GM23248 (cell line): ENCODE results near the gene CAPN2. TPM values are rescaled to one million over a fixed set of nuclear protein-coding genes. Genes with fewer than 3 reads are reported as not detected.

Source experiments
- DNase-seq: peaks from one replicate; pipeline ENCODE4 v3.0.0-alpha.2; 2015
- H2AFZ ChIP-seq: fragments of 200-600 bp; sonication (generic); 2 replicates; pipeline ENCODE4 v1.6.1; 2016; ENCODE audit warnings: antibody characterized with exemption
- H3F3A ChIP-seq: fragments of 200-600 bp; sonication (generic); 2 replicates; pipeline ENCODE4 v1.6.1; 2016; ENCODE audit warnings: mild to moderate bottlenecking, antibody characterized with exemption, mixed run types; ENCODE audit not compliant: insufficient read depth
- H3K27ac ChIP-seq: fragments of 200-600 bp; sonication (generic); 2 replicates; pipeline ENCODE4 v1.5.1; 2016; ENCODE audit warnings: mild to moderate bottlenecking
- H3K27me3 ChIP-seq: fragments of 200-600 bp; sonication (generic); replicated peaks from 2 replicates; pipeline ENCODE4 v1.6.1; 2016; ENCODE audit warnings: mild to moderate bottlenecking; ENCODE audit not compliant: insufficient read depth
- H3K36me3 ChIP-seq: fragments of 200-600 bp; sonication (generic); 2 replicates; pipeline ENCODE4 v1.6.1; 2016; ENCODE audit warnings: low read depth, mild to moderate bottlenecking
- H3K4me1 ChIP-seq: fragments of 200-600 bp; sonication (generic); 2 replicates; pipeline ENCODE4 v1.6.1; 2016; ENCODE audit warnings: mild to moderate bottlenecking; ENCODE audit not compliant: insufficient read depth
- H3K4me2 ChIP-seq: fragments of 200-600 bp; sonication (generic); one replicate; pipeline ENCODE4 v1.6.1; 2016; ENCODE audit warnings: mild to moderate bottlenecking; ENCODE audit not compliant: unreplicated experiment
- H3K4me3 ChIP-seq: fragments of 200-600 bp; sonication (generic); 2 replicates; pipeline ENCODE4 v1.5.1; 2016; ENCODE audit warnings: mild to moderate bottlenecking
- H3K79me2 ChIP-seq: fragments of 200-600 bp; sonication (generic); 2 replicates; pipeline ENCODE4 v1.6.1; 2016; ENCODE audit warnings: mild to moderate bottlenecking; ENCODE audit not compliant: insufficient read depth
- H3K9ac ChIP-seq: fragments of 200-600 bp; sonication (generic); 2 replicates; pipeline ENCODE4 v1.6.1; 2016; ENCODE audit warnings: mild to moderate bottlenecking
- H3K9me2 ChIP-seq: fragments of 200-600 bp; sonication (generic); 2 replicates; pipeline ENCODE4 v1.6.1; 2016; ENCODE audit warnings: mixed run types, mild to moderate bottlenecking, moderate library complexity; ENCODE audit not compliant: insufficient read depth
- H3K9me3 ChIP-seq: fragments of 200-600 bp; sonication (generic); one replicate; pipeline ENCODE4 v1.6.1; 2017; ENCODE audit warnings: low read depth
- H4K20me1 ChIP-seq: fragments of 200-600 bp; sonication (generic); 2 replicates; pipeline ENCODE4 v1.6.0; 2016; ENCODE audit not compliant: insufficient read depth
- EZH2 ChIP-seq: fragments of 200-600 bp; sonication (generic); IDR thresholded peaks from 2 replicates; pipeline ENCODE4 v1.6.1; 2018; ENCODE audit warnings: antibody characterized with exemption, mild to moderate bottlenecking; ENCODE audit not compliant: insufficient read depth, poor library complexity, severe bottlenecking
- EZH2phosphoT487 ChIP-seq: fragments of 200-600 bp; sonication (generic); IDR thresholded peaks from 2 replicates; pipeline ENCODE4 v1.6.1; 2018; ENCODE audit warnings: antibody characterized with exemption, moderate library complexity, mild to moderate bottlenecking, low read depth; ENCODE audit not compliant: insufficient read depth
- whole genome bisulfite sequencing, 2 experiments: methylation state at CpG; one replicate each; pipeline ENCODE4 v1.1.6; 2015 to 2017; ENCODE audit warnings: low lambda C conversion rate in 2 of 2, low coverage in 1 of 2; ENCODE audit errors: missing lambda C conversion rate in 2 of 2; 5-methylcytosine and 5-hydroxymethylcytosine counted together
- in situ Hi-C: fragments of 300-500 bp; cut with MboI; formaldehyde crosslinking; loops from 2 replicates; pipeline ENCODE4 v1.15.0; 2020
- polyA plus RNA-seq: library from polyadenylated mRNA; unstranded; fragments of >200 nt; fragmentation: Nextera tagmentation; extraction: Ambion mirVana; gene quantifications from 2 replicates; pipeline ENCODE4 v1.2.1, GENCODE V29; 2016
- total RNA-seq: library from RNA; depleted of rRNA; stranded (reverse); fragments of >200 nt; shearing (Covaris generic); gene quantifications from 2 replicates; pipeline ENCODE4 v1.2.3, GENCODE V29; 2014

CAPN2 gene
- total and polyA plus RNA-seq, 2 experiments from 2014 or later = 214 to 261 TPM

DNA sequence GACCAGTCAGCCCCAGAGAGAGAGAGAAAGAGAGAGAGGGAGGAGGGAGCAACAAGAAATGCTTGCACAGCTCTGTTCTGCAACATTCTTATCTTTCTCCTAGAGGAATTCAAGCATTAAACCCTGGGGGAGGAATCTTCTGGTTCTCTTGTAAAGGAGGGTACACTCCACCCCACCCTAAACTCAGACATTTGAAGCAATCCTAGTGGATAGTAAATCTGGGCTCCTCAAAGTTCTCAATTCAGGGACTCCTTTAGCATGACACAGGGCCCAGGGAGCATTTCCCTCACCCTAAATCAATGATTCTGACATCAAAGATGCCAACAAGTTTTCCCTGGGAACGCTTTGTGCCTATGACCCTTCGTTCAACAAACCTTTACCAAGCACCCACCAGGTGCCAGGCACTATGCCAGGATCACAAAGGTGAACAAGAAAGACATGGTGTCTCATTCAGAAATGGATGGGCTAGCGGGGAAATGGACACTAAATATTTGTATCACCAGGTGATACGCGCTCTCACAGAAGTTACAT lies 11.9 kb upstream of the CAPN2 start:
- Histone ChIP-seq H3K27ac (peak overlapping the region; percentile 100), H3K27me3 (no peaks in the 10 kb centered on the region), H3K4me2 (peak overlapping the region; percentile 89), H3K4me1 (peaks cover 49% of the 10 kb centered on the region), H3K9me3 (no peaks in the 10 kb centered on the region), H4K20me1 (no peaks in the 10 kb centered on the region), H3K9ac (peak overlapping the region; percentile 86), H3K4me3 (peak overlapping the region; percentile 65), H3K36me3 (no peaks in the 10 kb centered on the region), H3K79me2 (no peaks in the 10 kb centered on the region), H3K9me2 (no peaks in the 10 kb centered on the region), H3F3A (peaks cover 50% of the 10 kb centered on the region), H2AFZ (peak overlapping the region; percentile 63)
- 18 to 30% methylated on average over 5 of the region's 5 CpGs for WGBS, 2 experiments
- no peak for TF ChIP-seq EZH2phosphoT487
- no peak for TF ChIP-seq EZH2
- in situ Hi-C loops = no loop called here
- DNase-seq = peak; percentile 51

- Histone ChIP-seq H3K9ac (peak overlapping the region; percentile 86), H3K9me2 (no peaks in the 10 kb centered on the region), H3K4me1 (peaks cover 55% of the 10 kb centered on the region), H3K4me2 (peak overlapping the region; percentile 89), H3K9me3 (no peaks in the 10 kb centered on the region), H4K20me1 (no peaks in the 10 kb centered on the region), H3K36me3 (no peaks in the 10 kb centered on the region), H3K4me3 (peak overlapping the region; percentile 65), H3K27me3 (no peaks in the 10 kb centered on the region), H3F3A (peaks cover 56% of the 10 kb centered on the region), H2AFZ (peak overlapping the region; percentile 63), H3K27ac (peak overlapping the region; percentile 100), H3K79me2 (no peaks in the 10 kb centered on the region)
- 1 to 3% methylated on average over 8 of the region's 8 CpGs for WGBS, 2 experiments
- peak; percentile 98 for DNase-seq
- TF ChIP-seq EZH2 (no peak), EZH2phosphoT487 (no peak)
- in situ Hi-C loops = no loop called here
Measured at GRCh38 chr1:223700942-223701637, 11.2 kb upstream of the CAPN2 start.

DNA sequence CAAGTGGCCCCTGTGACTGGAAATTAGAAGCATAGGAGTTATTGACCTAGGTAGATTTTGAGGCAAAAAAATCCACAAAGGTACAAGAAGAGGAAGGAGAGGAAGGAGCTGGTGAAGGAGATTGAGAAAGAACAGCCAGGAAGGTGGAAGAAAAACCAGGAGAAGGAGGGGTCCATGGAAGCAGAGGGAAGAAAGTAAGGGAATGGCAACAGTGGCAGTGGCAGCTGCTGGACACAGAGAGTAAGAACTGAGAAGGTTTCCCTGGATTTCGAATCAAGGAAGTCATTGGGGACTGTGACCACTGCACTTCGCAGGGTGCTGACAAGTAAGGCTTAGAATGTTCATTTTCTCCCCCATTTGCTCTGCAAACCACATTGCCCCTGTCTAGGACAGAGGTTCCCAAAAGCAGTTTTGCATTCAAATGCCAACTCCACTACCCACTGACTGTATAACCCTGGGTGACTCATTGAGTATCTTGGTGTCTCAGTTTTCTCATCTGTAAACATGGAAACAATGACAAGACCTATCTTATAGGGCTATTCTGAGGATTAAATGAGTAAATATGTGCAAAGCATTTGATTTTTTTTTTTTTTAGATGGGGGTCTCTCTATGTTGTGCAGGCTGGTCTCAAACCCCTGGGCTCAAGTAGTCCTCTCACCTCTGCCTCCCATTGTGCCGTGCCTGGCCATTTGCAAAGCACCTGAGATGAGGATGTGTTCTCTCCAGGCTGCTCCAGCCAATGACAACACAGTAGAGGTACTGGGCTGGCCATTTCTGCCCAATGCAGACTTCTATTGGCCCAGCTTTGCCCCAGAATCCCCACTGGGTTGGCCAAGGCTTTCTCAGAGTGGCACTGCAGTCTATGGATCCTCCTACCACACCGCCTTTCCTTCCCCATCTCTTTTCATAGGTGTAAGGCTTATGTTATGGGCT lies 9.3 kb upstream of the CAPN2 start:
- DNase-seq = peak; percentile 96
- H3K9ac ChIP-seq = peak overlapping the region; percentile 67

DNA sequence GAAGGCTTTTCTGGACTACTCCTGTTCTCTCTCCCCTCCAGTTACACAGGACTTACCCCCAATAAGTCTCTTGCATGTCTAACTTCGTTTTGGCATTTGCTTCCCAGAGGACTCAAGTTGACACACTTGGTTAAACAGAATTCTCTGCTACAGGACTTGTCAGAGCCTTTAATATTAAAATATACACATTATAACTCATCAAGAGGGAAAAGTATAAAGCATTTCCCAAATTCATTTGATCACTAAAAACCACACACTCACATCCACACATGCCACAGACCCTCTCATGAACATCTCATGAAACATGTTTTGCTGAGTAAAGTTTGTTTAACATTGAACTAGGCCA lies 8.7 kb upstream of the CAPN2 start:
- no peaks in the 10 kb centered on the region for H3K27me3 ChIP-seq
- no peaks in the 10 kb centered on the region for H4K20me1 ChIP-seq
- in situ Hi-C loops = no loop called here
- no peak for DNase-seq
- H3K9me2 ChIP-seq = no peaks in the 10 kb centered on the region
- H3K79me2 ChIP-seq = no peaks in the 10 kb centered on the region
- H2AFZ ChIP-seq = no peak overlapping the region
- H3K36me3 ChIP-seq = no peaks in the 10 kb centered on the region
- TF ChIP-seq EZH2 = no peak
- TF ChIP-seq EZH2phosphoT487 = no peak
- H3K9ac ChIP-seq = 0 out of 2 replicates have a peak overlapping the region, but pooled peaks have one; percentile 28
- H3K4me3 ChIP-seq = no peak overlapping the region
- WGBS, 2 experiments = 56 to 63% methylated on average over 1 of the region's 1 CpG
- H3K4me1 ChIP-seq = peaks cover 73% of the 10 kb centered on the region
- peak overlapping the region; percentile 76 for H3K27ac ChIP-seq
- no peaks in the 10 kb centered on the region for H3K9me3 ChIP-seq
- peaks cover 79% of the 10 kb centered on the region for H3F3A ChIP-seq
- H3K4me2 ChIP-seq = peak overlapping the region; percentile 29

More for the DNA sequence above, 9.3 kb upstream of the CAPN2 start:
- H3K27ac ChIP-seq = peak overlapping the region; percentile 76
- TF ChIP-seq EZH2phosphoT487 (no peak), EZH2 (no peak)
- no peaks in the 10 kb centered on the region for H3K9me3 ChIP-seq
- no peaks in the 10 kb centered on the region for H3K79me2 ChIP-seq
- H3K27me3 ChIP-seq = no peaks in the 10 kb centered on the region
- no peak overlapping the region for H2AFZ ChIP-seq
- peak overlapping the region; percentile 45 for H3K4me2 ChIP-seq
- peak overlapping the region; percentile 37 for H3K4me3 ChIP-seq
- in situ Hi-C loops = no loop called here
- no peaks in the 10 kb centered on the region for H3K36me3 ChIP-seq
- no peaks in the 10 kb centered on the region for H4K20me1 ChIP-seq
- H3K4me1 ChIP-seq = peaks cover 71% of the 10 kb centered on the region
- 51 to 53% methylated on average over 4 of the region's 4 CpGs for WGBS, 2 experiments
- peaks cover 73% of the 10 kb centered on the region for H3F3A ChIP-seq
- no peaks in the 10 kb centered on the region for H3K9me2 ChIP-seq
